Liver (tissue), 9 donors: ENCODE measurements around the gene PYGM. TPM values are rescaled to one million over a fixed set of nuclear protein-coding genes. Genes with fewer than 3 reads are reported as not detected.

Experiments
- DNase-seq: peaks from one replicate; pipeline ENCODE4 v3.0.0-alpha.2; 2017; ENCODE audit warnings: low spot score
- H3K27ac ChIP-seq, 2 donors: one replicate each; pipeline ENCODE4 v1.7.0; 2013; ENCODE audit warnings: inconsistent platforms in 2 of 2, low read length in 2 of 2, control low read depth in 1 of 2, low read depth in 1 of 2, mild to moderate bottlenecking in 1 of 2
- H3K27me3 ChIP-seq, 4 donors: one replicate each; pipeline versions ENCODE4 v1.6.1 to v1.7.0; 2013; ENCODE audit warnings: low read length in 3 of 4, inconsistent platforms in 1 of 4, mild to moderate bottlenecking in 1 of 4, moderate library complexity in 1 of 4; ENCODE audit not compliant: control insufficient read depth in 4 of 4, insufficient read depth in 4 of 4
- H3K36me3 ChIP-seq, 4 donors: one replicate each; pipeline versions ENCODE4 v1.6.1 to v1.7.0; 2013; ENCODE audit warnings: low read length in 3 of 4, mild to moderate bottlenecking in 3 of 4, low read depth in 1 of 4, moderate library complexity in 1 of 4; ENCODE audit not compliant: control insufficient read depth in 4 of 4, insufficient read depth in 3 of 4
- H3K4me1 ChIP-seq, 4 donors: one replicate each; pipeline versions ENCODE4 v1.6.1 to v1.7.0; 2013; ENCODE audit warnings: low read length in 3 of 4, mild to moderate bottlenecking in 3 of 4, moderate library complexity in 1 of 4; ENCODE audit not compliant: control insufficient read depth in 4 of 4, insufficient read depth in 4 of 4
- H3K4me3 ChIP-seq, 3 donors: one replicate each; pipeline versions ENCODE4 v1.6.1 to v1.7.0; 2013; ENCODE audit warnings: low read length in 3 of 3, control low read depth in 1 of 3, low read depth in 1 of 3, mild to moderate bottlenecking in 1 of 3
- H3K9ac ChIP-seq, 2 donors: one replicate each; pipeline ENCODE4 v1.7.0; 2013; ENCODE audit warnings: low read length in 2 of 2, mild to moderate bottlenecking in 2 of 2, moderate library complexity in 2 of 2, control low read depth in 1 of 2, low read depth in 1 of 2
- H3K9me3 ChIP-seq, 4 donors: one replicate each; pipeline versions ENCODE4 v1.6.1 to v1.7.0; 2013; ENCODE audit warnings: low read length in 3 of 4; ENCODE audit not compliant: control insufficient read depth in 4 of 4
- ATF3 ChIP-seq: IDR thresholded peaks from 2 replicates; pipeline ENCODE4 v1.6.1; 2016; ENCODE audit warnings: antibody characterized with exemption
- EGR1 ChIP-seq, 2 donors: IDR thresholded peaks; 2 replicates each; pipeline ENCODE4 v1.6.1; 2016 to 2018; ENCODE audit warnings: antibody characterized with exemption in 2 of 2, low read depth in 2 of 2
- FOXA1 ChIP-seq: IDR thresholded peaks from 2 replicates; pipeline ENCODE4 v1.6.1; 2016; ENCODE audit warnings: antibody characterized with exemption
- FOXA2 ChIP-seq: IDR thresholded peaks from 2 replicates; pipeline ENCODE4 v1.6.1; 2016; ENCODE audit warnings: antibody characterized with exemption
- GABPA ChIP-seq, 2 donors: IDR thresholded peaks in 1 of 2; conservative IDR thresholded peaks in 1 of 2; 2 replicates each; pipeline ENCODE4 v1.6.1; 2016; ENCODE audit warnings: antibody characterized with exemption in 2 of 2, mild to moderate bottlenecking in 1 of 2, moderate library complexity in 1 of 2
- HNF4A ChIP-seq, 2 donors: conservative IDR thresholded peaks; 2 replicates each; pipeline ENCODE4 v1.6.1; 2016; ENCODE audit warnings: antibody characterized with exemption in 2 of 2, mild to moderate bottlenecking in 2 of 2
- HNF4G ChIP-seq: IDR thresholded peaks from 2 replicates; pipeline ENCODE4 v1.6.1; 2016; ENCODE audit warnings: antibody characterized with exemption
- JUND ChIP-seq, 2 donors: IDR thresholded peaks; 2 replicates each; pipeline ENCODE4 v1.6.1; 2016; ENCODE audit warnings: antibody characterized with exemption in 2 of 2
- NR2F2 ChIP-seq: IDR thresholded peaks from 2 replicates; pipeline ENCODE4 v1.6.1; 2016; ENCODE audit warnings: antibody characterized with exemption
- RAD21 ChIP-seq, 2 donors: IDR thresholded peaks; 2 replicates each; pipeline ENCODE4 v1.6.1; 2016; ENCODE audit warnings: antibody characterized with exemption in 2 of 2, mild to moderate bottlenecking in 2 of 2
- RXRA ChIP-seq, 2 donors: IDR thresholded peaks; 2 replicates each; pipeline ENCODE4 v1.6.1; 2017 to 2018; ENCODE audit warnings: antibody characterized with exemption in 2 of 2, mild to moderate bottlenecking in 1 of 2
- SP1 ChIP-seq: IDR thresholded peaks from 2 replicates; pipeline ENCODE4 v1.6.1; 2018; ENCODE audit warnings: antibody characterized with exemption, mild to moderate bottlenecking
- TAF1 ChIP-seq: conservative IDR thresholded peaks from 2 replicates; pipeline ENCODE4 v1.6.1; 2016; ENCODE audit warnings: antibody characterized with exemption, mild to moderate bottlenecking
- YY1 ChIP-seq: IDR thresholded peaks from 2 replicates; pipeline ENCODE4 v1.6.1; 2016; ENCODE audit warnings: antibody characterized with exemption, mild to moderate bottlenecking
- ZBTB33 ChIP-seq: IDR thresholded peaks from 2 replicates; pipeline ENCODE4 v1.6.1; 2016; ENCODE audit warnings: antibody characterized with exemption
- WGBS: extraction: QIAGEN DNeasy Blood & Tissue Kit; methylation state at CpG from one replicate; pipeline ENCODE4 v1.1.7; 2013; 5-methylcytosine and 5-hydroxymethylcytosine counted together
- polyA plus RNA-seq, 2 donors: library from polyadenylated mRNA; stranded (reverse) in 1 of 2; unstranded in 1 of 2; fragments of 200-250 nt in 1 of 2; fragments of >200 nt in 1 of 2; fragmentation: Nextera tagmentation in 1 of 2; extraction: Ambion mirVana in 1 of 2; gene quantifications; one replicate each; pipeline versions ENCODE4 v1.2.1 to v1.2.3, GENCODE V29; 2013 to 2015
- total RNA-seq, 2 donors: library from RNA; depleted of rRNA; stranded (reverse); fragments of >200 nt; gene quantifications; one replicate each; pipeline ENCODE4 v1.2.3, GENCODE V29; 2014
- TF ChIP-seq, protein P1 (sequence below): fragments of 150-350 bp; IDR thresholded peaks from 2 replicates; pipeline ENCODE4 v1.5.1; 2017; ENCODE audit warnings: improper control_type of control experiment, low read depth, low read length; ENCODE audit not compliant: missing input control
- TF ChIP-seq, protein P2 (sequence below): IDR thresholded peaks from 2 replicates; pipeline ENCODE4 v1.6.1; 2016; ENCODE audit warnings: antibody characterized with exemption, mild to moderate bottlenecking
- TF ChIP-seq, protein P3 (sequence below): IDR thresholded peaks from 2 replicates; pipeline ENCODE4 v1.6.1; 2016; ENCODE audit warnings: antibody characterized with exemption
- donor health status: healthy.
- donor health status: healthy.
- donor health status: healthy.
- donor health status: healthy.
- donor health status: healthy.

The PYGM gene
- total and polyA plus RNA-seq, 4 donors, result 0.23 to 1.3 (median 0.29) TPM

DNA sequence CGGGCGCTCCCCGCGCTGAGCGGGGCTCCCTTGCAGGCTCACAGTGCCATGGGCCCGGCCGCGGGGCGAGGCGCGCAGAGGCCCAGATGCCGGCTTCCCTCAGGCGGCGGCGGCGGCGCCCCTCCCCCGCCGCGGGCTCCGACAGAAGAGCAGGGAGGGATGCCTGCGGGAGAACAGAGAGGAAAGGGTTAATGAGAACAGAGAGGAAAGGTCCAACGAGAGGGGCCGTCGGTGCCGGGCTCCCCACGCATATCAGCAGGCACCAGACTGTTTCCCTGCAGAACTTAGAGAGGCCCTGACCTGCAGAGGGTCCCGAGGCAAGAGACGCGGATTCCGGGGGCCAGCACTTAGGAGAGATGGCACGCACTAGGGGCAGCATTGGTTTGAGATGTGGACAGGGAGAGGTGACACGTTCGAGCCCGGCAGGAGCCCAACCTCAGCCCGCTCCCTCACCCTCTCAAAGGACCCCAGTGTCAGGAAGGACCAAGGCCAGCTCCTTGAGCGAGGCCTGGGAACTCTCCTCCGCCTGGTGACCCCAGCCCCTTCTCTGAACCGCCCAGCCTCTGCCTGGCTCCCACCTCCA is 45.9 kb downstream of the PYGM start:
- TF ChIP-seq EGR1 (IDR thresholded peaks at IDR 0.05; ENCODE audit: low read depth in 2 of 2) (no peak), GABPA (IDR thresholded peaks at IDR 0.05 in 1 of 2, conservative IDR thresholded peaks at IDR 0.05 in 1 of 2) (no peak), JUND (IDR thresholded peaks at IDR 0.05) (no peak), FOXA2 (no peak), RAD21 (IDR thresholded peaks at IDR 0.05) (no peak), TAF1 (no peak), RXRA (IDR thresholded peaks at IDR 0.05) (no peak), ATF3 (no peak), HNF4A (conservative IDR thresholded peaks at IDR 0.05) (no peak), YY1 (no peak), HNF4G (no peak), NR2F2 (no peak), FOXA1 (no peak)
- TF ChIP-seq, protein P1, sequence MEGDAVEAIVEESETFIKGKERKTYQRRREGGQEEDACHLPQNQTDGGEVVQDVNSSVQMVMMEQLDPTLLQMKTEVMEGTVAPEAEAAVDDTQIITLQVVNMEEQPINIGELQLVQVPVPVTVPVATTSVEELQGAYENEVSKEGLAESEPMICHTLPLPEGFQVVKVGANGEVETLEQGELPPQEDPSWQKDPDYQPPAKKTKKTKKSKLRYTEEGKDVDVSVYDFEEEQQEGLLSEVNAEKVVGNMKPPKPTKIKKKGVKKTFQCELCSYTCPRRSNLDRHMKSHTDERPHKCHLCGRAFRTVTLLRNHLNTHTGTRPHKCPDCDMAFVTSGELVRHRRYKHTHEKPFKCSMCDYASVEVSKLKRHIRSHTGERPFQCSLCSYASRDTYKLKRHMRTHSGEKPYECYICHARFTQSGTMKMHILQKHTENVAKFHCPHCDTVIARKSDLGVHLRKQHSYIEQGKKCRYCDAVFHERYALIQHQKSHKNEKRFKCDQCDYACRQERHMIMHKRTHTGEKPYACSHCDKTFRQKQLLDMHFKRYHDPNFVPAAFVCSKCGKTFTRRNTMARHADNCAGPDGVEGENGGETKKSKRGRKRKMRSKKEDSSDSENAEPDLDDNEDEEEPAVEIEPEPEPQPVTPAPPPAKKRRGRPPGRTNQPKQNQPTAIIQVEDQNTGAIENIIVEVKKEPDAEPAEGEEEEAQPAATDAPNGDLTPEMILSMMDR, result no peak
- TF ChIP-seq, protein P2, sequence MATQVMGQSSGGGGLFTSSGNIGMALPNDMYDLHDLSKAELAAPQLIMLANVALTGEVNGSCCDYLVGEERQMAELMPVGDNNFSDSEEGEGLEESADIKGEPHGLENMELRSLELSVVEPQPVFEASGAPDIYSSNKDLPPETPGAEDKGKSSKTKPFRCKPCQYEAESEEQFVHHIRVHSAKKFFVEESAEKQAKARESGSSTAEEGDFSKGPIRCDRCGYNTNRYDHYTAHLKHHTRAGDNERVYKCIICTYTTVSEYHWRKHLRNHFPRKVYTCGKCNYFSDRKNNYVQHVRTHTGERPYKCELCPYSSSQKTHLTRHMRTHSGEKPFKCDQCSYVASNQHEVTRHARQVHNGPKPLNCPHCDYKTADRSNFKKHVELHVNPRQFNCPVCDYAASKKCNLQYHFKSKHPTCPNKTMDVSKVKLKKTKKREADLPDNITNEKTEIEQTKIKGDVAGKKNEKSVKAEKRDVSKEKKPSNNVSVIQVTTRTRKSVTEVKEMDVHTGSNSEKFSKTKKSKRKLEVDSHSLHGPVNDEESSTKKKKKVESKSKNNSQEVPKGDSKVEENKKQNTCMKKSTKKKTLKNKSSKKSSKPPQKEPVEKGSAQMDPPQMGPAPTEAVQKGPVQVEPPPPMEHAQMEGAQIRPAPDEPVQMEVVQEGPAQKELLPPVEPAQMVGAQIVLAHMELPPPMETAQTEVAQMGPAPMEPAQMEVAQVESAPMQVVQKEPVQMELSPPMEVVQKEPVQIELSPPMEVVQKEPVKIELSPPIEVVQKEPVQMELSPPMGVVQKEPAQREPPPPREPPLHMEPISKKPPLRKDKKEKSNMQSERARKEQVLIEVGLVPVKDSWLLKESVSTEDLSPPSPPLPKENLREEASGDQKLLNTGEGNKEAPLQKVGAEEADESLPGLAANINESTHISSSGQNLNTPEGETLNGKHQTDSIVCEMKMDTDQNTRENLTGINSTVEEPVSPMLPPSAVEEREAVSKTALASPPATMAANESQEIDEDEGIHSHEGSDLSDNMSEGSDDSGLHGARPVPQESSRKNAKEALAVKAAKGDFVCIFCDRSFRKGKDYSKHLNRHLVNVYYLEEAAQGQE, result no peak
- TF ChIP-seq, protein P3, sequence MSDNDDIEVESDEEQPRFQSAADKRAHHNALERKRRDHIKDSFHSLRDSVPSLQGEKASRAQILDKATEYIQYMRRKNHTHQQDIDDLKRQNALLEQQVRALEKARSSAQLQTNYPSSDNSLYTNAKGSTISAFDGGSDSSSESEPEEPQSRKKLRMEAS, result no peak
- no peak overlapping the region for H3K27ac ChIP-seq
- DNase-seq, result no peak
- H3K9me3 ChIP-seq, result no peaks in the 10 kb centered on the region
- no peak overlapping the region for H3K9ac ChIP-seq
- H3K36me3 ChIP-seq, result no peaks in the 10 kb centered on the region
- peak overlapping the region in 1 of 3 donors; percentile 16 for H3K4me3 ChIP-seq
- H3K27me3 ChIP-seq, result peaks cover 15 to 27% (median 19%) of the 10 kb centered on the region in 4 donors
- H3K4me1 ChIP-seq, result peaks cover 2 to 9% (median 5%) of the 10 kb centered on the region in 4 donors
- WGBS, result 8% methylated on average over 39 of the region's 39 CpGs

- no peak overlapping the region for H3K9ac ChIP-seq
- H3K27me3 ChIP-seq, result peaks cover 15 to 27% (median 19%) of the 10 kb centered on the region in 4 donors
- DNase-seq, result no peak
- 6% methylated on average over 111 of the region's 111 CpGs for WGBS
- H3K4me1 ChIP-seq, result peaks cover 2 to 9% (median 5%) of the 10 kb centered on the region in 4 donors
- no peak overlapping the region for H3K27ac ChIP-seq
- H3K9me3 ChIP-seq, result no peaks in the 10 kb centered on the region
- no peaks in the 10 kb centered on the region for H3K36me3 ChIP-seq
- H3K4me3 ChIP-seq, result peak overlapping the region in 1 of 3 donors; percentile 16
- TF ChIP-seq RXRA (IDR thresholded peaks at IDR 0.05) (no peak), JUND (IDR thresholded peaks at IDR 0.05) (no peak), NR2F2 (no peak), FOXA1 (no peak), EGR1 (IDR thresholded peaks at IDR 0.05; ENCODE audit: low read depth in 2 of 2) (no peak), RAD21 (IDR thresholded peaks at IDR 0.05) (no peak), ZBTB33 (no peak), GABPA (IDR thresholded peaks at IDR 0.05 in 1 of 2, conservative IDR thresholded peaks at IDR 0.05 in 1 of 2) (no peak), TAF1 (no peak), FOXA2 (no peak), ATF3 (no peak), SP1 (no peak)
- TF ChIP-seq, protein P1, result no peak
- TF ChIP-seq, protein P3, result no peak
These were observed 46.6 kb downstream of the PYGM start for GRCh38 chr11:64713016-64713707.
